Stomach (tissue), 4 donors: ENCODE results near the gene STYXL2.

ENCODE experiments used
- CTCF ChIP-seq, 7 experiments: fragments of 450-650 bp in 4 of 7; fragments of 200-600 bp in 3 of 7; sonication (generic) in 3 of 7; IDR thresholded peaks; one replicate each; pipeline ENCODE4 v1.5.1; 2016 to 2019; ENCODE audit warnings: antibody characterized with exemption in 7 of 7, control low read depth in 2 of 7, mild to moderate bottlenecking in 1 of 7
- EP300 ChIP-seq: sonication (generic); formaldehyde crosslinking; IDR thresholded peaks from one replicate; pipeline ENCODE4 v1.6.1; 2017; ENCODE audit warnings: antibody characterized with exemption
- POLR2A ChIP-seq, 4 donors: fragments of 450-650 bp; IDR thresholded peaks; one replicate each; pipeline ENCODE4 v1.6.1; 2016; ENCODE audit warnings: antibody characterized with exemption in 4 of 4, control low read depth in 2 of 4, mild to moderate bottlenecking in 1 of 4, moderate library complexity in 1 of 4
- POLR2AphosphoS5 ChIP-seq, 3 donors: sonication (generic); formaldehyde crosslinking; IDR thresholded peaks; one replicate each; pipeline ENCODE4 v1.6.1; 2016; ENCODE audit warnings: antibody characterized with exemption in 3 of 3

- TF ChIP-seq POLR2AphosphoS5 (IDR thresholded peaks at IDR 0.05) (no peak), CTCF (IDR thresholded peaks at IDR 0.05) (no peak), POLR2A (IDR thresholded peaks at IDR 0.05) (no peak), EP300 (no peak)
These were observed 10.0 kb upstream of the STYXL2 start for GRCh38 chr1:167083871-167084270.
